Forelimb muscle (tissue), 1 donor: ENCODE results near the gene IL2RA. TPM values are rescaled to one million over a fixed set of nuclear protein-coding genes. Genes with fewer than 3 reads are reported as not detected.

Experiments used
- DNase-seq: peaks from one replicate; pipeline ENCODE4 v3.0.0-alpha.2; 2013; ENCODE audit warnings: low read depth
- polyA plus RNA-seq: library from polyadenylated mRNA; unstranded; fragments of 120-200 nt; gene quantifications from one replicate; pipeline ENCODE4 v1.2.1, GENCODE V29; 2013; ENCODE audit not compliant: insufficient read length

IL2RA gene
- polyA plus RNA-seq, 1 donor = not detected

GRCh38 chr10:6040205-6040604 is 22.0 kb downstream of the IL2RA start:
- DNase-seq = no peak

GRCh38 chr10:6039711-6040110 is 22.5 kb downstream of the IL2RA start:
- no peak for DNase-seq

- no peak for DNase-seq
Observed at GRCh38 chr10:6038071-6038631, 24.0 kb downstream of the IL2RA start.

- no peak for DNase-seq
Observed at GRCh38 chr10:6037422-6037821, 24.7 kb downstream of the IL2RA start.

GRCh38 chr10:6036861-6037321 is 25.3 kb downstream of the IL2RA start:
- DNase-seq = no peak

- DNase-seq = no peak
Observed at GRCh38 chr10:6035931-6036575, 26.1 kb downstream of the IL2RA start.

- no peak for DNase-seq
Observed at GRCh38 chr10:6035101-6035834, 26.9 kb downstream of the IL2RA start.

GRCh38 chr10:6034371-6034770 is 27.8 kb downstream of the IL2RA start:
- no peak for DNase-seq

- DNase-seq = no peak
Observed at GRCh38 chr10:6033954-6034353, 28.2 kb downstream of the IL2RA start.

- no peak for DNase-seq
Observed at GRCh38 chr10:6030940-6031339, 31.2 kb downstream of the IL2RA start.

- no peak for DNase-seq
Observed at GRCh38 chr10:6030217-6030616, 31.9 kb downstream of the IL2RA start.

- no peak for DNase-seq
Observed at GRCh38 chr10:6027929-6028328, 34.2 kb downstream of the IL2RA start.

- DNase-seq = no peak
Observed at GRCh38 chr10:6025683-6026255, 36.4 kb downstream of the IL2RA start.

- no peak for DNase-seq
Observed at GRCh38 chr10:6024334-6024682, 37.9 kb downstream of the IL2RA start.

- DNase-seq = no peak
Observed at GRCh38 chr10:6023661-6024333, 38.4 kb downstream of the IL2RA start.

GRCh38 chr10:6022660-6023059 is 39.5 kb downstream of the IL2RA start:
- DNase-seq = no peak

- DNase-seq = no peak
Observed at GRCh38 chr10:6020826-6021225, 41.3 kb downstream of the IL2RA start.

GRCh38 chr10:6019796-6020195 is 42.4 kb downstream of the IL2RA start:
- DNase-seq = no peak

- DNase-seq = no peak
Observed at GRCh38 chr10:6019010-6019782, 43.0 kb downstream of the IL2RA start.

GRCh38 chr10:6018422-6018821 is 43.7 kb downstream of the IL2RA start:
- DNase-seq = no peak

- DNase-seq = no peak
Observed at GRCh38 chr10:6017781-6018354, 44.3 kb downstream of the IL2RA start.
